Sigmoid colon (tissue), 4 donors: ENCODE measurements around the gene OXSR1.

Experiments
- CTCF ChIP-seq, 4 experiments: fragments of 450-650 bp in 3 of 4; fragments of 200-600 bp in 1 of 4; IDR thresholded peaks; one replicate each; pipeline ENCODE4 v1.5.1; 2016 to 2019; ENCODE audit warnings: antibody characterized with exemption in 4 of 4, mild to moderate bottlenecking in 3 of 4, moderate library complexity in 2 of 4
- POLR2AphosphoS5 ChIP-seq, 4 donors: sonication (generic); formaldehyde crosslinking; IDR thresholded peaks; one replicate each; pipeline ENCODE4 v1.6.1; 2017; ENCODE audit warnings: antibody characterized with exemption in 4 of 4

- no peak for TF ChIP-seq CTCF (IDR thresholded peaks at IDR 0.05)
- no peak for TF ChIP-seq POLR2AphosphoS5 (IDR thresholded peaks at IDR 0.05)
Observed at GRCh38 chr3:38226273-38226672, 60.9 kb downstream of the OXSR1 start.
